WTC11 (cell line): ENCODE results near the gene MFSD1. TPM values are rescaled to one million over a fixed set of nuclear protein-coding genes. Genes with fewer than 3 reads are reported as not detected.

Experiments
- ATAC-seq: fragments of 200-7000 bp; cut with Tn5 transposase; 2 replicates; pipeline ENCODE4 v1.10.0; 2021; ENCODE audit warnings: mild to moderate bottlenecking, moderate library complexity
- CTCF ChIA-PET: fragments of 300-600 bp; sonication (Branson Sonifier 250); formaldehyde crosslinking; loops from one replicate; lab custom pipeline; 2021; ENCODE audit warnings: antibody characterized with exemption; lab: Charles Lee
- POLR2A ChIA-PET: fragments of 350-600 bp; sonication (Branson Sonifier 250); formaldehyde crosslinking; loops from one replicate; lab custom pipeline; 2021; ENCODE audit warnings: antibody characterized with exemption; lab: Charles Lee
- DNase-seq: peaks from one replicate; pipeline ENCODE4 v3.0.0; 2021; ENCODE audit warnings: low spot score
- H3K27ac Mint-ChIP-seq: 2 replicates; pipeline ENCODE4 v1.8.0; 2021; ENCODE audit warnings: mixed read lengths
- H3K27me3 Mint-ChIP-seq: 2 replicates; pipeline ENCODE4 v1.8.0; 2021; ENCODE audit warnings: low read depth, mild to moderate bottlenecking, moderate library complexity, mixed read lengths
- H3K36me3 Mint-ChIP-seq: 2 replicates; pipeline ENCODE4 v1.8.0; 2021; ENCODE audit warnings: mixed read lengths
- H3K4me1 Mint-ChIP-seq: 2 replicates; pipeline ENCODE4 v1.8.0; 2022; ENCODE audit warnings: mixed read lengths
- H3K4me3 Mint-ChIP-seq: 2 replicates; pipeline ENCODE4 v1.8.0; 2021; ENCODE audit warnings: mild to moderate bottlenecking, moderate library complexity, mixed read lengths
- H3K9me3 Mint-ChIP-seq: 2 replicates; pipeline ENCODE4 v1.8.0; 2021; ENCODE audit warnings: mixed read lengths
- CREM ChIP-seq: sonication (generic); formaldehyde crosslinking; IDR thresholded peaks from 2 replicates; pipeline ENCODE4 v1.8.1; 2022; ENCODE audit warnings: mild to moderate bottlenecking, missing genetic modification reagents, moderate library complexity
- E2F4 ChIP-seq: sonication (generic); formaldehyde crosslinking; IDR thresholded peaks from 2 replicates; pipeline ENCODE4 v1.8.1; 2022; ENCODE audit warnings: low read depth, mild to moderate bottlenecking, moderate library complexity, missing genetic modification reagents, borderline replicate concordance
- GABPB1 ChIP-seq: sonication (generic); formaldehyde crosslinking; IDR thresholded peaks from 2 replicates; pipeline ENCODE4 v1.8.1; 2023; ENCODE audit warnings: mild to moderate bottlenecking, missing genetic modification reagents
- HMGA2 ChIP-seq: fragments of 250-450 bp; sonication (Bioruptor Pico); IDR thresholded peaks from 2 replicates; pipeline ENCODE4 v1.4.0; 2021; ENCODE audit warnings: mild to moderate bottlenecking, moderate library complexity
- JUN ChIP-seq: sonication (generic); formaldehyde crosslinking; IDR thresholded peaks from 2 replicates; pipeline ENCODE4 v1.8.0; 2023; ENCODE audit warnings: mild to moderate bottlenecking, missing genetic modification reagents
- MAX ChIP-seq: sonication (generic); formaldehyde crosslinking; IDR thresholded peaks from 2 replicates; pipeline ENCODE4 v1.8.0; 2022; ENCODE audit warnings: mild to moderate bottlenecking, missing genetic modification reagents
- NFYB ChIP-seq: sonication (generic); formaldehyde crosslinking; conservative IDR thresholded peaks from 2 replicates; pipeline ENCODE4 v1.8.0; 2022; ENCODE audit warnings: low read depth, missing genetic modification reagents
- NR1H2 ChIP-seq: sonication (generic); formaldehyde crosslinking; IDR thresholded peaks from 2 replicates; pipeline ENCODE4 v1.9.0; 2021; ENCODE audit warnings: mild to moderate bottlenecking, moderate library complexity, missing genetic modification reagents
- OVOL2 ChIP-seq: fragments of 250-450 bp; sonication (Bioruptor Pico); IDR thresholded peaks from 2 replicates; pipeline ENCODE4 v1.9.0; 2021; ENCODE audit warnings: mild to moderate bottlenecking, borderline replicate concordance
- PRRX2 ChIP-seq: fragments of 250-450 bp; sonication (Bioruptor Pico); IDR thresholded peaks from 2 replicates; pipeline ENCODE4 v1.8.0; 2021; ENCODE audit warnings: mild to moderate bottlenecking
- RELA ChIP-seq: sonication (generic); formaldehyde crosslinking; IDR thresholded peaks from 2 replicates; pipeline ENCODE4 v1.8.1; 2022; ENCODE audit warnings: missing genetic modification reagents, mild to moderate bottlenecking, borderline replicate concordance
- RORB ChIP-seq: fragments of 250-450 bp; sonication (Bioruptor Pico); IDR thresholded peaks from 2 replicates; pipeline ENCODE4 v1.9.0; 2021; ENCODE audit warnings: mild to moderate bottlenecking
- TEAD4 ChIP-seq: sonication (generic); formaldehyde crosslinking; IDR thresholded peaks from 2 replicates; pipeline ENCODE4 v1.8.0; 2022; ENCODE audit warnings: mild to moderate bottlenecking, missing genetic modification reagents
- ZNF396 ChIP-seq: fragments of 250-450 bp; sonication (Bioruptor Pico); IDR thresholded peaks from 2 replicates; pipeline ENCODE4 v1.8.0; 2021; ENCODE audit warnings: mild to moderate bottlenecking, moderate library complexity, borderline replicate concordance
- ZNF423 ChIP-seq: fragments of 250-450 bp; sonication (Bioruptor Pico); IDR thresholded peaks from 2 replicates; pipeline ENCODE4 v2.1.2; 2022; ENCODE audit warnings: mild to moderate bottlenecking, moderate library complexity
- ZNF671 ChIP-seq: fragments of 250-450 bp; sonication (Bioruptor Pico); IDR thresholded peaks from 2 replicates; pipeline ENCODE4 v1.8.0; 2021; ENCODE audit warnings: mild to moderate bottlenecking
- total RNA-seq: library from RNA; stranded (reverse); gene quantifications from 3 replicates; pipeline ENCODE4 v1.2.3, GENCODE V29; 2021
- TF ChIP-seq, protein P1 (sequence below): sonication (generic); formaldehyde crosslinking; IDR thresholded peaks from 2 replicates; pipeline ENCODE4 v1.8.1; 2023; ENCODE audit warnings: mild to moderate bottlenecking, missing genetic modification reagents
- TF ChIP-seq, protein P2 (sequence below): sonication (generic); formaldehyde crosslinking; IDR thresholded peaks from 2 replicates; pipeline ENCODE4 v1.8.1; 2022; ENCODE audit warnings: mild to moderate bottlenecking, moderate library complexity, missing genetic modification reagents
- TF ChIP-seq, protein P3 (sequence below): fragments of 250-450 bp; sonication (Bioruptor Pico); IDR thresholded peaks from 2 replicates; pipeline ENCODE4 v1.8.0; 2021; ENCODE audit warnings: mild to moderate bottlenecking
- TF ChIP-seq, protein P4 (sequence below): fragments of 250-450 bp; sonication (Bioruptor Pico); IDR thresholded peaks from 2 replicates; pipeline ENCODE4 v1.9.0; 2021; ENCODE audit warnings: mild to moderate bottlenecking, borderline replicate concordance
- TF ChIP-seq, protein P5 (sequence below): sonication (generic); formaldehyde crosslinking; conservative IDR thresholded peaks from 2 replicates; pipeline ENCODE4 v1.8.1; 2023; ENCODE audit warnings: mild to moderate bottlenecking, low read depth, missing genetic modification reagents, moderate library complexity

MFSD1 gene
- total RNA-seq, 1 experiment from 2014 or later, result 8.2 TPM

DNA sequence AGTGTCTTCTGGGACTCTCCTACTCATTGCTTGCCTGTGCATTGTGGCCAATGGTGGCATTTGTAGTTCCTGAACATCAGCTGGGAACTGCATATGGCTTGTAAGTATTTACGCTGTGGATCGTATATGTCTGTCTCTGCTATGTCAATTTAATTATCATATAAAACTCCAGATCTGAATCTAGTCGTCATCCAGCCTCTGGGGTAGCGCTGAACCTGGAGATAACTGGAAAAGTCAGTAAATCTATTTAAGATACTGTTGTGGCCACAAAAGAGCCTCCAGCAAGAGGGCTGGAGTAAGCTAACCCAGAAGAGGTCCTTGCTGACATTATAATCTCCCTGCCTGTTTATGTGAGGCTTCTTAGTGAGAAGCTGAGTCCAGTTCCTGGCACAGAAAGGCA lies 21.6 kb downstream of the MFSD1 start:
- CTCF ChIA-PET, result no interaction called here
- H3K4me1 Mint-ChIP-seq, result no peaks in the 10 kb centered on the region
- H3K27me3 Mint-ChIP-seq, result no peaks in the 10 kb centered on the region
- TF ChIP-seq GABPB1 (CRISPR knock-in tag) (no peak), ZNF671 (CRISPR knock-in tag) (no peak), PRRX2 (CRISPR knock-in tag) (no peak), ZNF423 (CRISPR knock-in tag) (no peak), RORB (CRISPR knock-in tag) (no peak), ZNF396 (CRISPR knock-in tag) (no peak), HMGA2 (no peak), CREM (CRISPR knock-in tag) (no peak), OVOL2 (no peak), MAX (CRISPR knock-in tag) (no peak), E2F4 (no peak), NFYB (CRISPR knock-in tag) (no peak), NR1H2 (CRISPR knock-in tag) (no peak)
- TF ChIP-seq, protein P1, sequence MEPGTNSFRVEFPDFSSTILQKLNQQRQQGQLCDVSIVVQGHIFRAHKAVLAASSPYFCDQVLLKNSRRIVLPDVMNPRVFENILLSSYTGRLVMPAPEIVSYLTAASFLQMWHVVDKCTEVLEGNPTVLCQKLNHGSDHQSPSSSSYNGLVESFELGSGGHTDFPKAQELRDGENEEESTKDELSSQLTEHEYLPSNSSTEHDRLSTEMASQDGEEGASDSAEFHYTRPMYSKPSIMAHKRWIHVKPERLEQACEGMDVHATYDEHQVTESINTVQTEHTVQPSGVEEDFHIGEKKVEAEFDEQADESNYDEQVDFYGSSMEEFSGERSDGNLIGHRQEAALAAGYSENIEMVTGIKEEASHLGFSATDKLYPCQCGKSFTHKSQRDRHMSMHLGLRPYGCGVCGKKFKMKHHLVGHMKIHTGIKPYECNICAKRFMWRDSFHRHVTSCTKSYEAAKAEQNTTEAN (CRISPR knock-in tag), result no peak
- TF ChIP-seq, protein P2, sequence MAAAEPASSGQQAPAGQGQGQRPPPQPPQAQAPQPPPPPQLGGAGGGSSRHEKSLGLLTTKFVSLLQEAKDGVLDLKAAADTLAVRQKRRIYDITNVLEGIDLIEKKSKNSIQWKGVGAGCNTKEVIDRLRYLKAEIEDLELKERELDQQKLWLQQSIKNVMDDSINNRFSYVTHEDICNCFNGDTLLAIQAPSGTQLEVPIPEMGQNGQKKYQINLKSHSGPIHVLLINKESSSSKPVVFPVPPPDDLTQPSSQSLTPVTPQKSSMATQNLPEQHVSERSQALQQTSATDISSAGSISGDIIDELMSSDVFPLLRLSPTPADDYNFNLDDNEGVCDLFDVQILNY (CRISPR knock-in tag), result no peak
- TF ChIP-seq, protein P3, sequence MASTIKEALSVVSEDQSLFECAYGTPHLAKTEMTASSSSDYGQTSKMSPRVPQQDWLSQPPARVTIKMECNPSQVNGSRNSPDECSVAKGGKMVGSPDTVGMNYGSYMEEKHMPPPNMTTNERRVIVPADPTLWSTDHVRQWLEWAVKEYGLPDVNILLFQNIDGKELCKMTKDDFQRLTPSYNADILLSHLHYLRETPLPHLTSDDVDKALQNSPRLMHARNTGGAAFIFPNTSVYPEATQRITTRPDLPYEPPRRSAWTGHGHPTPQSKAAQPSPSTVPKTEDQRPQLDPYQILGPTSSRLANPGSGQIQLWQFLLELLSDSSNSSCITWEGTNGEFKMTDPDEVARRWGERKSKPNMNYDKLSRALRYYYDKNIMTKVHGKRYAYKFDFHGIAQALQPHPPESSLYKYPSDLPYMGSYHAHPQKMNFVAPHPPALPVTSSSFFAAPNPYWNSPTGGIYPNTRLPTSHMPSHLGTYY, result no peak
- TF ChIP-seq, protein P4, sequence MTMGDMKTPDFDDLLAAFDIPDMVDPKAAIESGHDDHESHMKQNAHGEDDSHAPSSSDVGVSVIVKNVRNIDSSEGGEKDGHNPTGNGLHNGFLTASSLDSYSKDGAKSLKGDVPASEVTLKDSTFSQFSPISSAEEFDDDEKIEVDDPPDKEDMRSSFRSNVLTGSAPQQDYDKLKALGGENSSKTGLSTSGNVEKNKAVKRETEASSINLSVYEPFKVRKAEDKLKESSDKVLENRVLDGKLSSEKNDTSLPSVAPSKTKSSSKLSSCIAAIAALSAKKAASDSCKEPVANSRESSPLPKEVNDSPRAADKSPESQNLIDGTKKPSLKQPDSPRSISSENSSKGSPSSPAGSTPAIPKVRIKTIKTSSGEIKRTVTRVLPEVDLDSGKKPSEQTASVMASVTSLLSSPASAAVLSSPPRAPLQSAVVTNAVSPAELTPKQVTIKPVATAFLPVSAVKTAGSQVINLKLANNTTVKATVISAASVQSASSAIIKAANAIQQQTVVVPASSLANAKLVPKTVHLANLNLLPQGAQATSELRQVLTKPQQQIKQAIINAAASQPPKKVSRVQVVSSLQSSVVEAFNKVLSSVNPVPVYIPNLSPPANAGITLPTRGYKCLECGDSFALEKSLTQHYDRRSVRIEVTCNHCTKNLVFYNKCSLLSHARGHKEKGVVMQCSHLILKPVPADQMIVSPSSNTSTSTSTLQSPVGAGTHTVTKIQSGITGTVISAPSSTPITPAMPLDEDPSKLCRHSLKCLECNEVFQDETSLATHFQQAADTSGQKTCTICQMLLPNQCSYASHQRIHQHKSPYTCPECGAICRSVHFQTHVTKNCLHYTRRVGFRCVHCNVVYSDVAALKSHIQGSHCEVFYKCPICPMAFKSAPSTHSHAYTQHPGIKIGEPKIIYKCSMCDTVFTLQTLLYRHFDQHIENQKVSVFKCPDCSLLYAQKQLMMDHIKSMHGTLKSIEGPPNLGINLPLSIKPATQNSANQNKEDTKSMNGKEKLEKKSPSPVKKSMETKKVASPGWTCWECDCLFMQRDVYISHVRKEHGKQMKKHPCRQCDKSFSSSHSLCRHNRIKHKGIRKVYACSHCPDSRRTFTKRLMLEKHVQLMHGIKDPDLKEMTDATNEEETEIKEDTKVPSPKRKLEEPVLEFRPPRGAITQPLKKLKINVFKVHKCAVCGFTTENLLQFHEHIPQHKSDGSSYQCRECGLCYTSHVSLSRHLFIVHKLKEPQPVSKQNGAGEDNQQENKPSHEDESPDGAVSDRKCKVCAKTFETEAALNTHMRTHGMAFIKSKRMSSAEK, result no peak
- H3K36me3 Mint-ChIP-seq, result no peaks in the 10 kb centered on the region
- H3K9me3 Mint-ChIP-seq, result no peaks in the 10 kb centered on the region
- POLR2A ChIA-PET, result no interaction called here
- no peak overlapping the region for H3K4me3 Mint-ChIP-seq
- no peak overlapping the region for H3K27ac Mint-ChIP-seq
- no peak for DNase-seq
- ATAC-seq, result no peak

DNA sequence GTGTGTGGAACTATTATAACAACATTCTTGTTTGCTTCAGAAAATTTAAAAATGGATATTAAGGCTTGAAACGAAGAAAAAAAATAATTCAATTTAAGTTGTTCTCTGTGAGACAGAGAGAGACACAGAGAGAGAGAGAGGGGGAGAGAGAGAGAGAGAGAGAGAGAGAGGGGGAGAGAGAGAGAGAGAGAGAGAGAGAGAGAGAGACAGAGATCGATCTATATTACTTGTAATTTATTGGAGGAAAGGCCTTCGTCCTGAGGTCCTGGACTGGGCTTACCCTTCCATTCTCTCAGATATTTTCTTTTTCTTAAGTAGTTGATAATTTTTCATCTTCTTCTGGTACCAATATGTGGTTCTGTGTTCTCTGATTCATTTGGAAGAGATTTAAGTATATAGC lies 25.9 kb downstream of the MFSD1 start:
- H3K27me3 Mint-ChIP-seq, result no peaks in the 10 kb centered on the region
- peaks cover 2% of the 10 kb centered on the region; the same call in 1 of the 2 replicates for H3K4me1 Mint-ChIP-seq
- ATAC-seq (no peak), DNase-seq (no peak)
- POLR2A ChIA-PET, result no interaction called here
- no peak overlapping the region for H3K27ac Mint-ChIP-seq
- H3K9me3 Mint-ChIP-seq, result no peaks in the 10 kb centered on the region
- no peak overlapping the region for H3K4me3 Mint-ChIP-seq
- H3K36me3 Mint-ChIP-seq, result no peaks in the 10 kb centered on the region
- CTCF ChIA-PET, result no interaction called here
- TF ChIP-seq TEAD4 (CRISPR knock-in tag), result no peak
- TF ChIP-seq, protein P5, sequence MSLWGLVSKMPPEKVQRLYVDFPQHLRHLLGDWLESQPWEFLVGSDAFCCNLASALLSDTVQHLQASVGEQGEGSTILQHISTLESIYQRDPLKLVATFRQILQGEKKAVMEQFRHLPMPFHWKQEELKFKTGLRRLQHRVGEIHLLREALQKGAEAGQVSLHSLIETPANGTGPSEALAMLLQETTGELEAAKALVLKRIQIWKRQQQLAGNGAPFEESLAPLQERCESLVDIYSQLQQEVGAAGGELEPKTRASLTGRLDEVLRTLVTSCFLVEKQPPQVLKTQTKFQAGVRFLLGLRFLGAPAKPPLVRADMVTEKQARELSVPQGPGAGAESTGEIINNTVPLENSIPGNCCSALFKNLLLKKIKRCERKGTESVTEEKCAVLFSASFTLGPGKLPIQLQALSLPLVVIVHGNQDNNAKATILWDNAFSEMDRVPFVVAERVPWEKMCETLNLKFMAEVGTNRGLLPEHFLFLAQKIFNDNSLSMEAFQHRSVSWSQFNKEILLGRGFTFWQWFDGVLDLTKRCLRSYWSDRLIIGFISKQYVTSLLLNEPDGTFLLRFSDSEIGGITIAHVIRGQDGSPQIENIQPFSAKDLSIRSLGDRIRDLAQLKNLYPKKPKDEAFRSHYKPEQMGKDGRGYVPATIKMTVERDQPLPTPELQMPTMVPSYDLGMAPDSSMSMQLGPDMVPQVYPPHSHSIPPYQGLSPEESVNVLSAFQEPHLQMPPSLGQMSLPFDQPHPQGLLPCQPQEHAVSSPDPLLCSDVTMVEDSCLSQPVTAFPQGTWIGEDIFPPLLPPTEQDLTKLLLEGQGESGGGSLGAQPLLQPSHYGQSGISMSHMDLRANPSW (CRISPR knock-in tag), result no peak
- no peak for TF ChIP-seq NFYB (CRISPR knock-in tag)
- TF ChIP-seq, protein P2 (CRISPR knock-in tag), result no peak
- TF ChIP-seq RELA (CRISPR knock-in tag), result no peak
- TF ChIP-seq JUN (CRISPR knock-in tag), result no peak
- no peak for TF ChIP-seq NR1H2 (CRISPR knock-in tag)
